Dendritic cell treated with granulocyte-macrophage colony-stimulating factor and Interleukin-4, amounts not matched to agents 40 ng/mL and 50 ng/mL, for 4 days (primary cell): ENCODE results near the gene USP28.
"Not testable (repeated sequence)": the region's sequence is repeated elsewhere in the genome, so short reads cannot be mapped to it uniquely, and the experiment has no call there.

Experiments used
- H3K27ac Mint-ChIP-seq: one replicate; pipeline ENCODE4 v1.8.0; 2022; ENCODE audit warnings: mild to moderate bottlenecking, mixed read lengths
- H3K27me3 Mint-ChIP-seq: one replicate; pipeline ENCODE4 v1.8.0; 2022; ENCODE audit warnings: mild to moderate bottlenecking, mixed read lengths
- H3K36me3 Mint-ChIP-seq: one replicate; pipeline ENCODE4 v1.8.0; 2022; ENCODE audit warnings: low read depth, mixed read lengths
- H3K4me1 Mint-ChIP-seq: one replicate; pipeline ENCODE4 v1.8.0; 2022; ENCODE audit warnings: low read depth, mixed read lengths
- H3K4me3 Mint-ChIP-seq: one replicate; pipeline ENCODE4 v1.8.0; 2022; ENCODE audit warnings: mild to moderate bottlenecking, moderate library complexity, mixed read lengths
- H3K9me3 Mint-ChIP-seq: one replicate; pipeline ENCODE4 v1.8.0; 2022; ENCODE audit warnings: mixed read lengths
- intact Hi-C: fragments of 100-400 bp; cut with micrococcal nuclease; formaldehyde crosslinking; loops from one replicate; pipeline ENCODE4 v1.15.0; 2022

The USP28 gene, protein sequence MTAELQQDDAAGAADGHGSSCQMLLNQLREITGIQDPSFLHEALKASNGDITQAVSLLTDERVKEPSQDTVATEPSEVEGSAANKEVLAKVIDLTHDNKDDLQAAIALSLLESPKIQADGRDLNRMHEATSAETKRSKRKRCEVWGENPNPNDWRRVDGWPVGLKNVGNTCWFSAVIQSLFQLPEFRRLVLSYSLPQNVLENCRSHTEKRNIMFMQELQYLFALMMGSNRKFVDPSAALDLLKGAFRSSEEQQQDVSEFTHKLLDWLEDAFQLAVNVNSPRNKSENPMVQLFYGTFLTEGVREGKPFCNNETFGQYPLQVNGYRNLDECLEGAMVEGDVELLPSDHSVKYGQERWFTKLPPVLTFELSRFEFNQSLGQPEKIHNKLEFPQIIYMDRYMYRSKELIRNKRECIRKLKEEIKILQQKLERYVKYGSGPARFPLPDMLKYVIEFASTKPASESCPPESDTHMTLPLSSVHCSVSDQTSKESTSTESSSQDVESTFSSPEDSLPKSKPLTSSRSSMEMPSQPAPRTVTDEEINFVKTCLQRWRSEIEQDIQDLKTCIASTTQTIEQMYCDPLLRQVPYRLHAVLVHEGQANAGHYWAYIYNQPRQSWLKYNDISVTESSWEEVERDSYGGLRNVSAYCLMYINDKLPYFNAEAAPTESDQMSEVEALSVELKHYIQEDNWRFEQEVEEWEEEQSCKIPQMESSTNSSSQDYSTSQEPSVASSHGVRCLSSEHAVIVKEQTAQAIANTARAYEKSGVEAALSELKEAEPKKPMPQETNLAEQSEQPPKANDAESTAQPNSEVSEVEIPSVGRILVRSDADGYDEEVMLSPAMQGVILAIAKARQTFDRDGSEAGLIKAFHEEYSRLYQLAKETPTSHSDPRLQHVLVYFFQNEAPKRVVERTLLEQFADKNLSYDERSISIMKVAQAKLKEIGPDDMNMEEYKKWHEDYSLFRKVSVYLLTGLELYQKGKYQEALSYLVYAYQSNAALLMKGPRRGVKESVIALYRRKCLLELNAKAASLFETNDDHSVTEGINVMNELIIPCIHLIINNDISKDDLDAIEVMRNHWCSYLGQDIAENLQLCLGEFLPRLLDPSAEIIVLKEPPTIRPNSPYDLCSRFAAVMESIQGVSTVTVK

DNA sequence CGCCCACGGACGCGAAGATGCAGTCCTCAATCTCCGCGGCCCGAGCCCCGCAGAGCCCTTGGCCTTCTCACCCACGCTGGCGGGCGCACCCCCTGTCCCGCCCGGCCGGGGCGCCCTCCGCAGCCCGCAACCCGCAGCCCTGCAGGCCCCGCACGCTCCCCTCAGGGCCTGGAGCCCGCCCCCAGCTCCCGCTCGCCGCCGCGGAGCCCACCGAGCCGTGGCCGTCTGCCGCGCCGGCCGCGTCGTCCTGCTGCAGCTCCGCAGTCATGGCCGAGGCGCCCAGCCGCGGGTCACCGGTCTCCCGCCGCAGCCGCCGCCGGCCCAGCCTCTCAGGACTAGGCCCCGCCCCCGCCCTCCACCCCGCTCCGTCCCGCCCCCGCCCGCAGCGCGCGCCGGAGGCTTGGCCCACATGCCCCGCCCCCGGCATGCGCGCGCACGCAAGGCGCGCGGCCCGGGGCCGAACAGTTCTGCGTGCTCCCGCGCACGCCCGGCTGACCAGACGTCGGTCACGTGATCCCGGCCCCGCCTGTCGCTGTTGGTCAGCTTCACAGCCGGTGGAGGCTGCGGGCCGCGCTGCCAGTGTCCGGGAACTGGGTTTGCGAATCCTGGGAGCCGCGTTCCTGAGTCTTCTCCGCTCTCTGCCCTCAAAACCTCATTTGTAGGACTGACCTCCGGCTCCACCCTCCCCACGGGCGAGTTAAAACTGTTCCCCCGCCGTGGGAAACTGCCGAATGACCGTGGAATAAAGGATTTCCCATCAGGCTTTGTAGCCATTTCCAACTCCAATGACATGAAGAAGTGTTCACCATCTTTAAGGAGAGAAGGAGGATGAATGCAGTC, at the start of gene USP28:
USP28 (minus strand) TSS at position 339 of the 840 bp plus-strand sequence; CDS start at position 268, 71 bp downstream.
- intact Hi-C loops: loop anchor here (1.0 to 5.0 kb wide), 3 partner anchors 102 to 563 kb away; partner anchors contain the start of genes C11orf71, RBM7, TTC12 and ZW10
- Mint-ChIP-seq H3K27me3 (no peaks in the 10 kb centered on the region), H3K9me3 (no peaks in the 10 kb centered on the region), H3K4me3 (peak within 1 kb of the TSS; percentile 92), H3K36me3 (peaks cover 6% of the 10 kb centered on the region), H3K27ac (peak within 1 kb of the TSS; percentile 99), H3K4me1 (peaks cover 33% of the 10 kb centered on the region)

DNA sequence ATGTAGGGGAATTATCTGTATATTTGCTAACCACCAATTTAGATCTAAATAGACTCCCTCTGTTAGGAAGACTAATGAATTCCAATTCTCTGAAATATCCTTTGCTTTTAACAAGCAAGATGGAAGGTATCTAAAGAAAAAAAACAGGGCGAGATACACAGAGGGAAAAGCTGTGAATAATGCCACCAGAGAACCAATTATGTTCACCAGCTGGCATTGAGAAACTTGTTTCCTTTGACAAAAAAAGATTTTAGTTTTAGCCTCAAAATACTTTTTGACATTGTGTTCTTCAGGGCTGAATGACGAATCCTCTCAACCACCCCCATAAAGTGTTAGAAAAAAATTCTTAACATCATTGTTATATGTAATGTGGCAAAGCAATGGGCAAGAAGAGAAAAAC, 48.2 kb upstream of the USP28 start:
- Mint-ChIP-seq H3K36me3 (no peaks in the 10 kb centered on the region), H3K9me3 (no peaks in the 10 kb centered on the region), H3K27ac (no peak overlapping the region), H3K4me3 (no peak overlapping the region), H3K4me1 (peaks cover 12% of the 10 kb centered on the region), H3K27me3 (peaks cover 6% of the 10 kb centered on the region)
- intact Hi-C loops: no loop called here

- H3K9me3 Mint-ChIP-seq, H3K27ac Mint-ChIP-seq, H3K4me3 Mint-ChIP-seq, H3K36me3 Mint-ChIP-seq, H3K4me1 Mint-ChIP-seq, intact Hi-C loops: not testable (repeated sequence)
- H3K27me3 Mint-ChIP-seq: peaks cover 17% of the 10 kb centered on the region
Measured at GRCh38 chr11:113911491-113911890, 36.1 kb upstream of the USP28 start.

DNA sequence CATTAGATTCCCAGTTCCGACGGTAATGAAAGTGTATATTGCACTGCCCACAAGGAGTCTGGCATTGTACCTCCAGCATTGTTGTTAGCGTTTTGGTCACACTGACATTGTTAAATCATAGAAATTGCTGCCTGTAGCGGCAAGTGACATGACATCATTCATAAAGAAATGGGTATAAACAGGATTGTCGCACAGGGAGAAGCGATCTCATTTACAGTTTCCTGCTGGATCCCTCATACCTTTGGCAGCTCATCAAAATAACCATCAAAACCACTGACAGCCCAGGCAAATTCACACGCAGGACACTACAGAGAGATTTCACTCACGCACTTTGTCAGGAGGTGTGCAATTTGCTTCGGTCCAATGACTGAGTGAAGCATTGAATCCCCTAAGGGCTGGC, 32.7 kb upstream of the USP28 start:
- H3K27ac Mint-ChIP-seq: no peak overlapping the region
- intact Hi-C loops: no loop called here
- H3K9me3 Mint-ChIP-seq: no peaks in the 10 kb centered on the region
- no peaks in the 10 kb centered on the region for H3K4me1 Mint-ChIP-seq
- H3K36me3 Mint-ChIP-seq: no peaks in the 10 kb centered on the region
- H3K27me3 Mint-ChIP-seq: peaks cover 15% of the 10 kb centered on the region
- no peak overlapping the region for H3K4me3 Mint-ChIP-seq

DNA sequence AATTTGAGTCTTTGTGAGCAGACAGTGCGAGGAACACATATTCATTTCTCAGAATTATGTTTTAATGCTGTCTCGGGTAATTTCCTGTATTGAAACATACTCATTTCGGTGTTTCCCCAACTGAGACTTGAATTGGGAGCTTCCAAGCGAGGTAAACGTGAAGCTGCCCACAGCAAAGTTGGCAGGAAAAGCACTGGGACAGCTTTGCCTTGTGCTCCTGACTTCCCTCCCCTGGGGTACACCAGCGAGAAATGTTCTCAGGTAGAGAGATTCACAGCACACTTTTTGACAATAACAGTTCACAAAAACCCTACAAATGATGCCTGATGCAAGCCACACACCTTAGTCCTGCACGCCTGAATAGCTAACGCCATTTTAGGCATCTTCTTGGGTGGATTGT, 32.3 kb upstream of the USP28 start:
- Mint-ChIP-seq H3K27ac (no peak overlapping the region), H3K27me3 (peaks cover 16% of the 10 kb centered on the region), H3K9me3 (no peaks in the 10 kb centered on the region), H3K4me3 (no peak overlapping the region), H3K4me1 (no peaks in the 10 kb centered on the region), H3K36me3 (no peaks in the 10 kb centered on the region)
- intact Hi-C loops: no loop called here

DNA sequence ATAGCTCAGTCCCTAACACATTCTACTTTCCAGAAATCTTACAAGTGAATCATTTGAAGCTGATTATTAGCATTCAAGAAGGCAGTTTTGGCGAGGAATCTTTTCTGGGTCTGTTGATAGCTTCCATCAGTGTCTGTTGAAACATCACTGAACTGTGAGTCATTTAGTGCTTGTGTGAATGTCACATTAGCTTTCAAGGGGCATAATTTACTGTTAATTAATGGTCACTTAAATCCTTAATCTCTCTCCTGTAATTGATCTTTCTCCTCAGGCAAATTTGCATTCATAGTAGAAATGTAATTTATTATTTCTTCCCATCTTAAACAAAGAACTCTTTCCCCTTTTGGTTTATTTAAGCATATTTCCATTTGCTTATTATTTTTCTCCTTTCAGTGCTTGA, 31.8 kb upstream of the USP28 start:
- Mint-ChIP-seq H3K27me3 (peaks cover 15% of the 10 kb centered on the region), H3K4me1 (no peaks in the 10 kb centered on the region), H3K27ac (no peak overlapping the region), H3K36me3 (no peaks in the 10 kb centered on the region), H3K9me3 (no peaks in the 10 kb centered on the region), H3K4me3 (no peak overlapping the region)
- intact Hi-C loops: no loop called here

DNA sequence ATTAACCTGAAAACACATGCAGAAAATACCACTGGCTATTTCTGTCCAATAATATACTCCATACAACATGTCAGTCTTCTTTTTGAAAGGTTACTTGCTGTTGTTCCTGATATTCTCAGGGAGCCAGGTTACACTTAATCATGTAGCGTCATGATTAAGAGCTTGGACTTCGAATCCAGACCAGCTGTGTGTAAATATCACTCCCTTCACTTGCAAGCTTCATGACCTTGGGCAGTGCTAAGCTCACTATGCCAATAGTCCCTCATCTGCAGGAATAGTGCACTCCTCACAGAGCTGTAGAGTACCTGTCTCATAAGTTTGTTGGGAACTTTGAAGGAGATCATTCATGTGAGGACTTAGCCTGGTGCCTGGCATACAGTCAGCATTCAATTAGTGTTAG, 31.1 kb upstream of the USP28 start:
- Mint-ChIP-seq H3K36me3 (no peaks in the 10 kb centered on the region), H3K9me3 (no peaks in the 10 kb centered on the region), H3K27ac (no peak overlapping the region), H3K27me3 (peaks cover 14% of the 10 kb centered on the region), H3K4me3 (no peak overlapping the region), H3K4me1 (no peaks in the 10 kb centered on the region)
- intact Hi-C loops: no loop called here

DNA sequence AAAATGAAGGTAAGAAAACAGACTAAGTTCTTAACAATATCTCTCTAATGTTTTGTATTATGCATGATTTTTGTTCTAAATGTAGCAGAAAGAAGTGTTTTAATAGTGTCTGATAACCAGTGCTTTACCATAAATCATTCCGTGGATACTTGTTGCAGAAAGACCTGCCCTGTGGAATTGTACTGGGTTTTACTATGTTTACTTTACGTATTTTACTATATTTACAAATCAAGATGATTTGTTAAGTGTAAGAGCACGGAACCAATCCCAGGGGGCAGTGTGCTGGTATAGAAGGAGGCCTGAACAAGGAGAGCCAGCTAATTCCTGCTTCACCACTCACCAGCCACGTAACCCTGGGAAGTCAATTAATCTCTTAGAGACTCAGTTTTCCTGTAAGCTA, 30.7 kb upstream of the USP28 start:
- Mint-ChIP-seq H3K4me1 (no peaks in the 10 kb centered on the region), H3K27ac (no peak overlapping the region), H3K9me3 (no peaks in the 10 kb centered on the region), H3K27me3 (peaks cover 14% of the 10 kb centered on the region), H3K36me3 (no peaks in the 10 kb centered on the region), H3K4me3 (no peak overlapping the region)
- intact Hi-C loops: no loop called here

GRCh38 chr11:113904379-113905101, 29.2 kb upstream of the USP28 start, which contains the start of gene HTR3B:
Gene HTR3B (plus strand): TSS chr11:113904796. CDS start chr11:113904934, 138 bp downstream.
- H3K27me3 Mint-ChIP-seq: peaks cover 13% of the 10 kb centered on the region
- no peaks in the 10 kb centered on the region for H3K9me3 Mint-ChIP-seq
- no peak within 1 kb of the TSS for H3K27ac Mint-ChIP-seq
- intact Hi-C loops: loop anchor here (5.0 kb wide), 1 partner anchor 88 kb away; no protein-coding TSS in a partner anchor
- no peaks in the 10 kb centered on the region for H3K36me3 Mint-ChIP-seq
- no peaks in the 10 kb centered on the region for H3K4me1 Mint-ChIP-seq
- H3K4me3 Mint-ChIP-seq: no peak within 1 kb of the TSS

- intact Hi-C loops: loop anchor here (5.0 kb wide), 1 partner anchor 91 kb away; no protein-coding TSS in a partner anchor
- Mint-ChIP-seq H3K36me3 (no peaks in the 10 kb centered on the region), H3K27me3 (peaks cover 3% of the 10 kb centered on the region), H3K4me3 (no peak overlapping the region), H3K27ac (no peak overlapping the region), H3K4me1 (peaks cover 2% of the 10 kb centered on the region), H3K9me3 (no peaks in the 10 kb centered on the region)
Measured at GRCh38 chr11:113901141-113901540, 25.8 kb upstream of the USP28 start.

- H3K36me3 Mint-ChIP-seq: no peaks in the 10 kb centered on the region
- H3K27me3 Mint-ChIP-seq: no peaks in the 10 kb centered on the region
- H3K4me3 Mint-ChIP-seq: no peak overlapping the region
- H3K4me1 Mint-ChIP-seq: peaks cover 6% of the 10 kb centered on the region
- no peaks in the 10 kb centered on the region for H3K9me3 Mint-ChIP-seq
- intact Hi-C loops: loop anchor here (1.0 to 2.0 kb wide), 2 partner anchors 140 to 365 kb away; no protein-coding TSS in a partner anchor
- no peak overlapping the region for H3K27ac Mint-ChIP-seq
Measured at GRCh38 chr11:113896156-113896879, 20.9 kb upstream of the USP28 start.
